Measurements from ENCODE around the gene CD2AP.
"Not testable (repeated sequence)": the region's sequence is repeated elsewhere in the genome, so short reads cannot be mapped to it uniquely, and the experiment has no call there.

CD2AP gene

DNA sequence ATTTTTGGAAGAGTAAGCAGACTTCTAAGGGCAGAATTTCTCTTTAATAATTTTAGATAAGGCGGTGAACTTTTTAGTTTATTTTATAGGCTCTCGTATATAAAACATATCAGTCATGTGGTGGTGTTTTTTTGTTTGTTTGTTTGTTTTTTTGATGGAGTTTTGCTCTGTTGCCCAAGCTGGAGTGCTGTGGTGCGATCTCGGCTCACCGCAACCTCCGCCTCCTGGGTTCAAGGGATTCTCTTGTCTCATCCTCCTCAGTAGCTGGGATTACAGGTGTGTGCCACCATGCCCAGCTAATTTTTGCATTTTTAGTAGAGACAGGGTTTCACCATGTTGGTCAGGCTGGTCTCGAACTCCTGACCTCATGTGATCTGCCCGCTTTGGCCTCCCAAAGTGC, 3.6 kb downstream of the CD2AP start:
- not testable (repeated sequence) for H3K36me3 ChIP-seq (ENCODE audit: control insufficient read depth, insufficient read depth, low read length); H3K27ac ChIP-seq (ENCODE audit: insufficient read depth, low read depth, low read length, poor library complexity, severe bottlenecking); H3K4me3 ChIP-seq (ENCODE audit: insufficient read depth, low read depth, low read length); H3K4me1 ChIP-seq (ENCODE audit: control insufficient read depth, insufficient read depth, low read length); H3K27me3 ChIP-seq (ENCODE audit: control insufficient read depth, insufficient read depth, low read length, poor library complexity, severe bottlenecking); H3K9me3 ChIP-seq (ENCODE audit: control insufficient read depth, low read length)
- WGBS, 2 experiments, result 92 to 93% methylated on average over 8 of the region's 8 CpGs

DNA sequence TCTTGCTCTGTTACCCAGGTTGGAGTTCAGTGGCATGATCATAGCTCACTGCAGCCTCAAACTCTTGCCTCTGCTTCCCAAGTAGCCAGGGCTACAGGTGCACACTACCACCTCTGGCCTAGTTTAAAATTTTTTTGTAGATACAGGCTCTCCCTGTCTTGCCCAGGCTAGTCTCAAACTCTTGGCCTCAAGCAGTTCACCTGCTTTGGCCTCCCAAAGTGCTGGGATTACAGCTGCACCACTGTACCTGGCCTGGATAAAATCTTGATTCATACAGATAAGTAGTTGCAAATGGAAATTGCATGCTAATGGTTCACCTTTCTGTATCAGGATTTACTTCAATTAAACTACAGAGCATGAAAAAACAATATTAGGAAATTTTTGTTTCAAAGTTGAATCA, 4.2 kb downstream of the CD2AP start:
- Histone ChIP-seq H3K27me3 (ENCODE audit: control insufficient read depth, insufficient read depth, low read length, poor library complexity, severe bottlenecking) (no peaks in the 10 kb centered on the region), H3K27ac (ENCODE audit: insufficient read depth, low read depth, low read length, poor library complexity, severe bottlenecking) (no peak overlapping the region), H3K4me3 (ENCODE audit: insufficient read depth, low read depth, low read length) (no peak overlapping the region)

GRCh38 chr6:47483516-47483852, 5.9 kb downstream of the CD2AP start:
- Histone ChIP-seq H3K27me3 (ENCODE audit: control insufficient read depth, insufficient read depth, low read length, poor library complexity, severe bottlenecking) (no peaks in the 10 kb centered on the region), H3K4me1 (ENCODE audit: control insufficient read depth, insufficient read depth, low read length) (no peaks in the 10 kb centered on the region), H3K36me3 (ENCODE audit: control insufficient read depth, insufficient read depth, low read length) (no peaks in the 10 kb centered on the region), H3K4me3 (ENCODE audit: insufficient read depth, low read depth, low read length) (no peak overlapping the region), H3K9me3 (ENCODE audit: control insufficient read depth, low read length) (no peaks in the 10 kb centered on the region), H3K27ac (ENCODE audit: insufficient read depth, low read depth, low read length, poor library complexity, severe bottlenecking) (no peak overlapping the region)

More for the DNA sequence above, 4.2 kb downstream of the CD2AP start:
- Histone ChIP-seq H3K36me3 (ENCODE audit: control insufficient read depth, insufficient read depth, low read length) (no peaks in the 10 kb centered on the region), H3K4me1 (ENCODE audit: control insufficient read depth, insufficient read depth, low read length) (no peaks in the 10 kb centered on the region), H3K9me3 (ENCODE audit: control insufficient read depth, low read length) (no peaks in the 10 kb centered on the region)

DNA sequence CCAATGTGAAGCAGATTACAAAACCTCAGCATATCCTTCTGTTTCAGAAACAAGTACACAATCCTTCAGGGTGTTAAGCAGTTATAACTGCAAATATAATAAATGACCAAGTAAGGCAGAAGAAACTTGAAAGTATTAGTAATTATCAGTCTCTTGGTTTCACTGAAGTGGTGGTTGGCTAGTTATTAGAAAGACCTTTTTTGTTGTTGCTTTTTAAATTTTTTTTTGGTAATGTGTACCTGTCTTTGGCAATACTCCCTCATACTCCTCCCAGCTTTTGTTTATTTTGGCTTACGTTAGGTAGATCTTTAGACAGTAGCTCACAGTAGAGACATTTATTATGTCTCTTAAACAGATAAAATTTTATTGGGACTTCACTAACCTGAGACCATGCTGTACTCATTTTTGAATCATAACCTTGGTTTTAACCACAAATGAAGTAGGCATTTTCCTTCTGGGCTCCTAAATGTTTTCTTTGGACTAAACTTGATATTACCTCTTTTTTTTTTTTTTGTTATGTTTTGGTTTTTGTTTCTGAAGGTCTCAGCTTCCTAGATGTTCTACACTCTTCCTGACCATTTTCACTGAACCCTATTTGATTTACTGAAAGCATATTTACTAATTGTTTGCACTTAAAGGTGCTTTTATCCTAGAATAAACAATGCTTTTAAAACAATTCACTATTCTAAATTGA, 6.4 kb downstream of the CD2AP start:
- Histone ChIP-seq H3K27me3 (ENCODE audit: control insufficient read depth, insufficient read depth, low read length, poor library complexity, severe bottlenecking) (no peaks in the 10 kb centered on the region), H3K4me3 (ENCODE audit: insufficient read depth, low read depth, low read length) (no peak overlapping the region), H3K36me3 (ENCODE audit: control insufficient read depth, insufficient read depth, low read length) (no peaks in the 10 kb centered on the region), H3K9me3 (ENCODE audit: control insufficient read depth, low read length) (no peaks in the 10 kb centered on the region), H3K4me1 (ENCODE audit: control insufficient read depth, insufficient read depth, low read length) (no peaks in the 10 kb centered on the region), H3K27ac (ENCODE audit: insufficient read depth, low read depth, low read length, poor library complexity, severe bottlenecking) (no peak overlapping the region)
- no CpG with 5 or more reads among the region's 1 CpG for WGBS, 2 experiments

- Histone ChIP-seq H3K36me3 (ENCODE audit: control insufficient read depth, insufficient read depth, low read length) (no peaks in the 10 kb centered on the region), H3K4me1 (ENCODE audit: control insufficient read depth, insufficient read depth, low read length) (no peaks in the 10 kb centered on the region), H3K4me3 (ENCODE audit: insufficient read depth, low read depth, low read length) (no peak overlapping the region), H3K9me3 (ENCODE audit: control insufficient read depth, low read length) (no peaks in the 10 kb centered on the region), H3K27ac (ENCODE audit: insufficient read depth, low read depth, low read length, poor library complexity, severe bottlenecking) (no peak overlapping the region), H3K27me3 (ENCODE audit: control insufficient read depth, insufficient read depth, low read length, poor library complexity, severe bottlenecking) (no peaks in the 10 kb centered on the region)
- WGBS, 2 experiments, result 90 to 93% methylated on average over 1 to 3 of the region's 3 CpGs
These were observed 7.0 kb downstream of the CD2AP start for GRCh38 chr6:47484616-47485015.

DNA sequence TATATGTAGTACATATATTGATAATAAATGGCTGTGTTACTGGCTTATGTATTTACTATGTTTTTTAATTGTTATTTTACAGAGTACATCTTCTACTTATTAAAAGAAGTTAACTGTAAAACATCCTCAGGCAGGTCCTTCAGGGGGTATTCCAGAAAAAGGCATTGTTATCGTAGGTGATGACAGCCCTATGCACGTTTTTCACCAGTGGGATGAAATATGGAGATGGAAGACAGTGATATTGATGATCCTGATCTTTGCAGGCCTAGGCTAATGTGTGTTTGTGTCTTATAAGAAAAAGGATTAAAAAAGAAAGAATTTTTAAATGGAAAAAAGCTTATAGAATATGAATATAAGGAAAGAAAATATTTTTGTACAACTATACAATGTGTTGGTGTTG, 7.5 kb downstream of the CD2AP start:
- no peak overlapping the region for H3K27ac ChIP-seq (ENCODE audit: insufficient read depth, low read depth, low read length, poor library complexity, severe bottlenecking)
- no peaks in the 10 kb centered on the region for H3K27me3 ChIP-seq (ENCODE audit: control insufficient read depth, insufficient read depth, low read length, poor library complexity, severe bottlenecking)
- no peaks in the 10 kb centered on the region for H3K9me3 ChIP-seq (ENCODE audit: control insufficient read depth, low read length)
- 90 to 96% methylated on average over 2 of the region's 2 CpGs for WGBS, 2 experiments
- no peaks in the 10 kb centered on the region for H3K36me3 ChIP-seq (ENCODE audit: control insufficient read depth, insufficient read depth, low read length)
- H3K4me1 ChIP-seq (ENCODE audit: control insufficient read depth, insufficient read depth, low read length), result no peaks in the 10 kb centered on the region
- no peak overlapping the region for H3K4me3 ChIP-seq (ENCODE audit: insufficient read depth, low read depth, low read length)

GRCh38 chr6:47485491-47486135, 8.0 kb downstream of the CD2AP start:
- Histone ChIP-seq H3K27me3 (ENCODE audit: control insufficient read depth, insufficient read depth, low read length, poor library complexity, severe bottlenecking) (no peaks in the 10 kb centered on the region), H3K4me1 (ENCODE audit: control insufficient read depth, insufficient read depth, low read length) (no peaks in the 10 kb centered on the region), H3K4me3 (ENCODE audit: insufficient read depth, low read depth, low read length) (no peak overlapping the region), H3K9me3 (ENCODE audit: control insufficient read depth, low read length) (no peaks in the 10 kb centered on the region), H3K27ac (ENCODE audit: insufficient read depth, low read depth, low read length, poor library complexity, severe bottlenecking) (no peak overlapping the region), H3K36me3 (ENCODE audit: control insufficient read depth, insufficient read depth, low read length) (no peaks in the 10 kb centered on the region)

DNA sequence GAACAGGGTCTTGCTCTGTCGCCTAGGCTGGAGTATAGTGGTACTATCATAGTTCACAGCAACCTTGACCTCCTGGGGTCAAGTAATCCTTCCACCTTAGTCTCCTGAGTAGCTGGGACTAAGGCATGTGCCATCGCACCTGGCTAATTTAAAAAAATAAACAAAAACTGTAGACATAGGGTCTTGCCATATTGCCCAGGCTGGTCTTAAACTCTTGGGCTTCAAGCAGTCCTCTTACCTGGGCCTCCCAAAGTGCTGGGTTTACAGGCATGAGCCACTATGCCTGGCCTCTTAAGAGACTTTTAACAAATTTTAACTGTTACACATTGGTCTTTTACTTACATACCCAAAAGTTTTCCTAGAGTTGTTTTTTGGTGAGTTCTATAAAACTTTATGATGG, 12.4 kb downstream of the CD2AP start:
- H3K4me1 ChIP-seq (ENCODE audit: control insufficient read depth, insufficient read depth, low read length), result peaks cover 7% of the 10 kb centered on the region
- H3K9me3 ChIP-seq (ENCODE audit: control insufficient read depth, low read length), result no peaks in the 10 kb centered on the region
- WGBS, 2 experiments, result 80 to 92% methylated on average over 2 of the region's 2 CpGs
- no peaks in the 10 kb centered on the region for H3K27me3 ChIP-seq (ENCODE audit: control insufficient read depth, insufficient read depth, low read length, poor library complexity, severe bottlenecking)
- no peak overlapping the region for H3K27ac ChIP-seq (ENCODE audit: insufficient read depth, low read depth, low read length, poor library complexity, severe bottlenecking)
- H3K4me3 ChIP-seq (ENCODE audit: insufficient read depth, low read depth, low read length), result no peak overlapping the region
- peaks cover 3% of the 10 kb centered on the region for H3K36me3 ChIP-seq (ENCODE audit: control insufficient read depth, insufficient read depth, low read length)

DNA sequence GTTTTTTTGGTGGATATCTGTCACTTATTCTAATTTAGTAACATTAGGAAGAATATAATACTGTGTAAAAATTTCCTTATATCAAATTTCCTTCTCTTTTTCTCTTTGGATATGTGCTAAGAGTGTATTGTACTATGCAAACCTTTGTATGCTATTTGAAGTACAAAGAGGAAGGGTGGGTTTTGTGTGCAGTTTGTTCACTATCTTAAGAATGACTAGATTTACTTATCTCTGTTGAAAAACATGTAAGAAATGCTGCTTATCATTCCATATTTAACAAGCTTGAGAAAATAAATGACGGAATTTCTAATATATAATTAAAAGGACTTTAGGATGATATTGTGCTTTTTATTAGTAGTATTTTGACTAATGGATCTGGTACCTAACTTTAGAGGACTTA, 13.1 kb downstream of the CD2AP start:
- 100% methylated on average over 1 of the region's 1 CpG; no CpG with 5 or more reads in 1 of the 2 experiments for WGBS, 2 experiments
- H3K27ac ChIP-seq (ENCODE audit: insufficient read depth, low read depth, low read length, poor library complexity, severe bottlenecking), result no peak overlapping the region
- H3K36me3 ChIP-seq (ENCODE audit: control insufficient read depth, insufficient read depth, low read length), result peaks cover 3% of the 10 kb centered on the region
- H3K4me1 ChIP-seq (ENCODE audit: control insufficient read depth, insufficient read depth, low read length), result peaks cover 7% of the 10 kb centered on the region
- H3K9me3 ChIP-seq (ENCODE audit: control insufficient read depth, low read length), result no peaks in the 10 kb centered on the region
- H3K27me3 ChIP-seq (ENCODE audit: control insufficient read depth, insufficient read depth, low read length, poor library complexity, severe bottlenecking), result no peaks in the 10 kb centered on the region
- no peak overlapping the region for H3K4me3 ChIP-seq (ENCODE audit: insufficient read depth, low read depth, low read length)

- WGBS, 2 experiments, result 84 to 96% methylated on average over 2 of the region's 2 CpGs
- Histone ChIP-seq H3K27ac (ENCODE audit: insufficient read depth, low read depth, low read length, poor library complexity, severe bottlenecking) (no peak overlapping the region), H3K4me1 (ENCODE audit: control insufficient read depth, insufficient read depth, low read length) (peaks cover 7% of the 10 kb centered on the region), H3K4me3 (ENCODE audit: insufficient read depth, low read depth, low read length) (no peak overlapping the region), H3K27me3 (ENCODE audit: control insufficient read depth, insufficient read depth, low read length, poor library complexity, severe bottlenecking) (no peaks in the 10 kb centered on the region), H3K36me3 (ENCODE audit: control insufficient read depth, insufficient read depth, low read length) (peaks cover 3% of the 10 kb centered on the region), H3K9me3 (ENCODE audit: control insufficient read depth, low read length) (no peaks in the 10 kb centered on the region)
These were observed 14.8 kb downstream of the CD2AP start for GRCh38 chr6:47492355-47492754.

GRCh38 chr6:47495207-47495606, 17.6 kb downstream of the CD2AP start:
- Histone ChIP-seq H3K4me1 (ENCODE audit: control insufficient read depth, insufficient read depth, low read length) (peaks cover 7% of the 10 kb centered on the region), H3K9me3 (ENCODE audit: control insufficient read depth, low read length) (no peaks in the 10 kb centered on the region), H3K36me3 (ENCODE audit: control insufficient read depth, insufficient read depth, low read length) (peaks cover 3% of the 10 kb centered on the region), H3K4me3 (ENCODE audit: insufficient read depth, low read depth, low read length) (no peak overlapping the region), H3K27me3 (ENCODE audit: control insufficient read depth, insufficient read depth, low read length, poor library complexity, severe bottlenecking) (no peaks in the 10 kb centered on the region), H3K27ac (ENCODE audit: insufficient read depth, low read depth, low read length, poor library complexity, severe bottlenecking) (no peak overlapping the region)
- 87 to 89% methylated on average over 8 of the region's 8 CpGs for WGBS, 2 experiments

Measured in ectodermal cell (in vitro differentiated cells).